T-cell (primary cell): ENCODE measurements around the gene MAN2B2. TPM values are rescaled to one million over a fixed set of nuclear protein-coding genes. Genes with fewer than 3 reads are reported as not detected.

Experiments
- ATAC-seq, 4 experiments: fragments of 200-7000 bp in 3 of 4; fragments of 150-1000 bp in 1 of 4; cut with Tn5 transposase; replicated peaks in 1 of 4; 1 replicate in 3 of 4; 2 replicates in 1 of 4; pipeline ENCODE4 v1.10.0; 2021; ENCODE audit warnings: moderate library complexity in 3 of 4, mild to moderate bottlenecking in 2 of 4, moderate number of reproducible peaks in 1 of 4
- CTCF ChIA-PET, 2 donors: fragments of 300-600 bp; sonication (Branson Sonifier 250); formaldehyde crosslinking; loops; one replicate each; lab custom pipeline; 2022; ENCODE audit warnings: antibody characterized with exemption in 2 of 2; lab: Charles Lee
- POLR2A ChIA-PET, 2 donors: fragments of 300-600 bp; sonication (Branson Sonifier 250); formaldehyde crosslinking; loops; one replicate each; lab custom pipeline; 2022; ENCODE audit warnings: antibody characterized with exemption in 2 of 2; lab: Charles Lee
- DNase-seq, 35 experiments: peaks; one replicate each; pipeline versions ENCODE4 v3.0.0 to v3.0.0-alpha.2; 2013 to 2023
- H3K27ac ChIP-seq: one replicate; pipeline ENCODE4 v1.5.1; 2013; ENCODE audit warnings: low read length
- H3K27me3 ChIP-seq, 2 experiments: replicated peaks in 1 of 2; 1 replicate in 1 of 2; 2 replicates in 1 of 2; pipeline versions ENCODE4 v1.6.1 to v1.7.0; 2013; ENCODE audit warnings: low read length in 1 of 2, mixed read lengths in 1 of 2; ENCODE audit not compliant: control insufficient read depth in 2 of 2, insufficient read depth in 2 of 2; ENCODE audit errors: extremely low read depth in 1 of 2
- H3K36me3 ChIP-seq, 2 donors: 1 replicate in 1 of 2; 2 replicates in 1 of 2; pipeline versions ENCODE4 v1.6.1 to v1.7.0; 2013; ENCODE audit warnings: low read length in 1 of 2; ENCODE audit not compliant: control insufficient read depth in 2 of 2, insufficient read depth in 1 of 2; ENCODE audit errors: extremely low read depth in 1 of 2
- H3K4me1 ChIP-seq, 2 experiments: 1 replicate in 1 of 2; 2 replicates in 1 of 2; pipeline versions ENCODE4 v1.6.1 to v1.7.0; 2013; ENCODE audit warnings: low read length in 2 of 2, mixed read lengths in 1 of 2; ENCODE audit not compliant: insufficient read depth in 2 of 2, control insufficient read depth in 1 of 2; ENCODE audit errors: extremely low read depth in 1 of 2
- H3K4me3 ChIP-seq, 2 donors: 1 replicate in 1 of 2; 2 replicates in 1 of 2; pipeline versions ENCODE4 v1.5.1 to v1.7.0; 2013; ENCODE audit warnings: mild to moderate bottlenecking in 2 of 2, low read length in 1 of 2, moderate library complexity in 1 of 2; ENCODE audit not compliant: control insufficient read depth in 1 of 2; ENCODE audit errors: extremely low read depth in 1 of 2
- H3K9me3 ChIP-seq: 2 replicates; pipeline ENCODE4 v1.7.0; 2013
- H3K27ac Mint-ChIP-seq, 2 donors: one replicate each; pipeline ENCODE4 v1.8.0; 2020 to 2021; ENCODE audit warnings: mild to moderate bottlenecking in 2 of 2, mixed read lengths in 2 of 2
- H3K27me3 Mint-ChIP-seq, 2 donors: one replicate each; pipeline ENCODE4 v1.8.0; 2021 to 2022; ENCODE audit warnings: mixed read lengths in 2 of 2
- H3K36me3 Mint-ChIP-seq: one replicate; pipeline ENCODE4 v1.8.0; 2021; ENCODE audit warnings: mixed read lengths
- H3K4me1 Mint-ChIP-seq, 3 donors: one replicate each; pipeline ENCODE4 v1.8.0; 2020 to 2022; ENCODE audit warnings: mixed read lengths in 3 of 3, mild to moderate bottlenecking in 1 of 3
- H3K4me3 Mint-ChIP-seq, 3 donors: one replicate each; pipeline ENCODE4 v1.8.0; 2020 to 2022; ENCODE audit warnings: mild to moderate bottlenecking in 3 of 3, mixed read lengths in 3 of 3, moderate library complexity in 3 of 3
- H3K9me3 Mint-ChIP-seq, 3 donors: one replicate each; pipeline ENCODE4 v1.8.0; 2020 to 2022; ENCODE audit warnings: mixed read lengths in 3 of 3
- WGBS: methylation state at CpG from one replicate; pipeline ENCODE4 v1.1.5; 2013; ENCODE audit warnings: missing lambda C conversion rate; ENCODE audit not compliant: insufficient coverage; 5-methylcytosine and 5-hydroxymethylcytosine counted together
- total RNA-seq, 35 experiments: library from RNA in 6 of 35; stranded (reverse) in 6 of 35; fragments of 120-200 nt in 1 of 35; gene quantifications; one replicate each; pipeline versions ENCODE4 v1.2.1 to v1.2.4 and lab custom pipeline; 2013 to 2026

Gene MAN2B2
- total RNA-seq, 5 donors from 2014 or later (not counting 1 experiment from before 2014, with no cell fraction given): 27.4 to 54.1 (median 45.8) TPM

DNA sequence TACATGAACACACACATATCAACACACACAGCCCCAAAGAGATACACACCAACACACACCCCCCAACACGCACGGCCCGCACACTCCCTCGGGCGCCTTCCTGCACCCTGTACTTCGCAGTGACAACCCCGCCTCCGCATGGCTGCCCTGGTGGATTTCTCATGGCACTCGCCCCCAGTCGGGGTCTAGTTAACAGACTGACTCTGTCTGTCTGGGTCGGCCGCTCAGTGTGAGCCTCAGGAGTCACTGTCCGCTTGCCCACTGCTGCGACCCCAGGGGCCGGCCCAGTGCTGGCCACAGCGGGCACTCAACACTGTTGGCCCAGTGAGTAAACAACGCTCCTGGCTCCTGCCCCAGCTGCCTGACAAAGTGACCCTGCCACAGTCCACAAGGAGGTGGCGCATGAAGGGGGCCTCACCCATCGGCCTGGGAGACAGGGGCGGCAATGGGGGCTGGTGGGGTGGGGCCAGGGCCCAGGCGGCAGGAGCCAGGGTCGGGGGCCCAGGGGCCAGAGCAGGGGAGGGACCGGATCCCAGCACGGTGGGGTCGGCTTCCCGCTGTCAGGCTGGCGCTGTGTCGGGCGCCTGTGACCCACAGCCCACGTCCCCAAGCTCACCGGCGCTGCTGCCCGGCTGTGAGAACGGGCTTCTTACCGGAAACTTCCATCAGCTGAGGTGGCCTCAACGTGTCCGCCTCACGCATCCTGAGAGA lies 40.2 kb upstream of the MAN2B2 start:
- H3K4me3 Mint-ChIP-seq: no peak overlapping the region
- ChIA-PET POLR2A (no interaction called here), CTCF (no interaction called here)
- H3K9me3 ChIP-seq: no peaks in the 10 kb centered on the region
- peaks cover 0 to 39% of the 10 kb centered on the region in 2 experiments for H3K27me3 ChIP-seq
- no peaks in the 10 kb centered on the region for H3K36me3 Mint-ChIP-seq
- H3K9me3 Mint-ChIP-seq: no peaks in the 10 kb centered on the region
- no peak for ATAC-seq
- no peak overlapping the region for H3K4me3 ChIP-seq
- DNase-seq: no peak
- H3K27me3 Mint-ChIP-seq: peaks cover 22 to 30% of the 10 kb centered on the region in 2 donors
- no peak overlapping the region for H3K27ac Mint-ChIP-seq
- H3K4me1 ChIP-seq: no peaks in the 10 kb centered on the region
- no peaks in the 10 kb centered on the region for H3K36me3 ChIP-seq
- H3K27ac ChIP-seq: no peak overlapping the region
- 91% methylated on average over 36 of the region's 38 CpGs for WGBS
- no peaks in the 10 kb centered on the region for H3K4me1 Mint-ChIP-seq

DNA sequence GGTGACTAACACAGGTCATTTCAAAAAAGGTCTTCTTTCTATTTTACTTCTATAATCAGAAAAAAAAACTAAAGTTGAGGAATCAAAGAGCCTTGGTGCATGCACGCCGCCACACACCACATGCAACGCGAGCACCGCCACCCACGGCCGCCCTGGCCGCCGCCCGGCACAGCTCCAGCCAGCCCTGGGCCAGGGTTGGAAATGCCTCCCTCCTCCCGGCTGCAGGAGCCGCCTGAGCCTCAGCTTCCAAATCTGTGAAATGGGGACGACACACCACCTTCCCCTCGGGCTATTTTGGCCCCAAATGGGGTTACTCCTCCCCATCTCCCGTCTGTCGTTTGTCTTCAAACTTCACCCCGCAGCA lies 39.7 kb upstream of the MAN2B2 start:
- Histone ChIP-seq H3K36me3 (no peaks in the 10 kb centered on the region), H3K27ac (no peak overlapping the region), H3K9me3 (no peaks in the 10 kb centered on the region), H3K27me3 (peaks cover 0 to 35% of the 10 kb centered on the region in 2 experiments), H3K4me1 (no peaks in the 10 kb centered on the region), H3K4me3 (no peak overlapping the region)
- ChIA-PET POLR2A (no interaction called here), CTCF (no interaction called here)
- H3K9me3 Mint-ChIP-seq: peaks cover 2 to 3% (median 2%) of the 10 kb centered on the region in 3 donors
- no peak overlapping the region for H3K4me3 Mint-ChIP-seq
- no peak for ATAC-seq
- no peak overlapping the region for H3K27ac Mint-ChIP-seq
- no peaks in the 10 kb centered on the region for H3K4me1 Mint-ChIP-seq
- H3K27me3 Mint-ChIP-seq: peaks cover 24 to 32% of the 10 kb centered on the region in 2 donors
- no peak for DNase-seq
- no peaks in the 10 kb centered on the region for H3K36me3 Mint-ChIP-seq
- 90% methylated on average over 16 of the region's 17 CpGs for WGBS

DNA sequence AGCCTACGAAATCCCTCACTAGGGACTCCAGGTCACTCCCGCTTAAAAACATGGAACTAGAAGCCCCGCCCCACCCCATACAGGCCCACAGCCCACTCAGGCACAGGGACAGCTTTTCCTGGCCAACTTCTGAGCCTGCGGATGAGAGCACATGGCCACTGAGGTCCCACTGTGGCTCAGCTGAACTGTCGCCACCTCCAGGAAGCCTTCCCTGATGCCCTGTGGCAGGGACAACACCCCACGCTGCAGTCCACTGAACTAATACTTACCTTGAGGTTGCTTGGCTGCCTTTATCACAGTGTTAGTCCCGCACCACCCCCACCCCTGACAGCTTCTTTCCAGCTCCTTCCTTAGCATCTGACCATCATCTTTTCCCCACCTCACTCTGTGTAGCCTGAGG lies 39.3 kb upstream of the MAN2B2 start:
- Histone ChIP-seq H3K4me1 (no peaks in the 10 kb centered on the region), H3K27ac (no peak overlapping the region), H3K36me3 (no peaks in the 10 kb centered on the region), H3K9me3 (no peaks in the 10 kb centered on the region), H3K27me3 (peaks cover 0 to 31% of the 10 kb centered on the region in 2 experiments), H3K4me3 (no peak overlapping the region)
- Mint-ChIP-seq H3K4me1 (no peaks in the 10 kb centered on the region), H3K36me3 (no peaks in the 10 kb centered on the region), H3K9me3 (peaks cover 4 to 6% (median 5%) of the 10 kb centered on the region in 3 donors), H3K4me3 (no peak overlapping the region), H3K27me3 (peaks cover 22 to 32% of the 10 kb centered on the region in 2 donors), H3K27ac (no peak overlapping the region)
- ATAC-seq: no peak
- 94% methylated on average over 6 of the region's 7 CpGs for WGBS
- ChIA-PET POLR2A (no interaction called here), CTCF (no interaction called here)
- no peak for DNase-seq

DNA sequence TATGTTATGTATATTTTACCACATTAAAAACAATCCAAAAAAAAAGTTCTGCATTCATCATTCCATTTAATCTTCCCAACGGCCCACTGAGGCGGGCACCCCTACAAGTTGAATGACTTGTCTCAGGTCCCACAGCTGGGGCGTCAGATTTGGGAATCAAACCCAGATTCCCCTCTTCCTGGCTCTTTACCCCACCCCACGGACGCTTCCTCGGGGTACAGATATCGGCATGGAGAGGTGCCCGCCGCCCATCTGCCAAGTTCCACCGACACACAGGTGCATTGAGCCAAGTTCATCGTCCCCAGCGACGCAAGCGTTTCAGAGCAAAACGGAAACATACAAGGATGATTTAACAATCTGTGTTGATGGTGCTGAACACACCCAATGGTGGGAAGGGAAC lies 36.9 kb upstream of the MAN2B2 start:
- Histone ChIP-seq H3K27me3 (peaks cover 0 to 26% of the 10 kb centered on the region in 2 experiments), H3K9me3 (no peaks in the 10 kb centered on the region), H3K4me1 (no peaks in the 10 kb centered on the region), H3K4me3 (no peak overlapping the region), H3K36me3 (no peaks in the 10 kb centered on the region), H3K27ac (no peak overlapping the region)
- no peaks in the 10 kb centered on the region for H3K4me1 Mint-ChIP-seq
- WGBS: 90% methylated on average over 7 of the region's 15 CpGs
- H3K4me3 Mint-ChIP-seq: no peak overlapping the region
- POLR2A ChIA-PET: no interaction called here
- peaks cover 22 to 30% of the 10 kb centered on the region in 2 donors for H3K27me3 Mint-ChIP-seq
- peaks cover 4 to 6% (median 5%) of the 10 kb centered on the region in 3 donors for H3K9me3 Mint-ChIP-seq
- DNase-seq (no peak), ATAC-seq (no peak)
- no peaks in the 10 kb centered on the region for H3K36me3 Mint-ChIP-seq
- no peak overlapping the region for H3K27ac Mint-ChIP-seq
- CTCF ChIA-PET: no interaction called here

DNA sequence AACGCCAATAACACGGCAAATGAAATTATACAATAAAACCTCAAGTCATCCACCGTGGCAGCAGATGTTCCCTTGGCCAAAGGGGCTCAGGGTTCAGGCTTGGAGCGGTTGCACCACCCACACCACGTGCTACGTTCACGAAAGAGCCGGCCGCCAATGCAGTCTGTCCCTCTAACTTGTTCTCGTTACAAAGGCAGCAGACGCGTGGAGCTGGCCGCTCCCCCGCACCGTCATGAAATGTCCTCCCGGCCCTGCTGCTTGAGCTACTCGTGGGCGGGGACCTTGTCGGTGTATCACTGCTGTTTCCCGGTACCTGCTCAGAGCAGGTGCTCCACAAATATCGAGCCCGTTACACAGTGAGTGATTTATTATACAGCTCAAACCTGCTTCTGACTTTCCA lies 36.4 kb upstream of the MAN2B2 start:
- Mint-ChIP-seq H3K4me3 (no peak overlapping the region), H3K4me1 (no peaks in the 10 kb centered on the region), H3K27me3 (peaks cover 22 to 32% of the 10 kb centered on the region in 2 donors), H3K36me3 (no peaks in the 10 kb centered on the region), H3K27ac (no peak overlapping the region), H3K9me3 (peaks cover 4 to 6% (median 5%) of the 10 kb centered on the region in 3 donors)
- Histone ChIP-seq H3K4me3 (no peak overlapping the region), H3K9me3 (no peaks in the 10 kb centered on the region), H3K4me1 (no peaks in the 10 kb centered on the region), H3K36me3 (no peaks in the 10 kb centered on the region), H3K27ac (no peak overlapping the region), H3K27me3 (peaks cover 0 to 30% of the 10 kb centered on the region in 2 experiments)
- DNase-seq: no peak
- ATAC-seq: no peak
- ChIA-PET CTCF (no interaction called here), POLR2A (no interaction called here)
- 57% methylated on average over 16 of the region's 22 CpGs for WGBS

DNA sequence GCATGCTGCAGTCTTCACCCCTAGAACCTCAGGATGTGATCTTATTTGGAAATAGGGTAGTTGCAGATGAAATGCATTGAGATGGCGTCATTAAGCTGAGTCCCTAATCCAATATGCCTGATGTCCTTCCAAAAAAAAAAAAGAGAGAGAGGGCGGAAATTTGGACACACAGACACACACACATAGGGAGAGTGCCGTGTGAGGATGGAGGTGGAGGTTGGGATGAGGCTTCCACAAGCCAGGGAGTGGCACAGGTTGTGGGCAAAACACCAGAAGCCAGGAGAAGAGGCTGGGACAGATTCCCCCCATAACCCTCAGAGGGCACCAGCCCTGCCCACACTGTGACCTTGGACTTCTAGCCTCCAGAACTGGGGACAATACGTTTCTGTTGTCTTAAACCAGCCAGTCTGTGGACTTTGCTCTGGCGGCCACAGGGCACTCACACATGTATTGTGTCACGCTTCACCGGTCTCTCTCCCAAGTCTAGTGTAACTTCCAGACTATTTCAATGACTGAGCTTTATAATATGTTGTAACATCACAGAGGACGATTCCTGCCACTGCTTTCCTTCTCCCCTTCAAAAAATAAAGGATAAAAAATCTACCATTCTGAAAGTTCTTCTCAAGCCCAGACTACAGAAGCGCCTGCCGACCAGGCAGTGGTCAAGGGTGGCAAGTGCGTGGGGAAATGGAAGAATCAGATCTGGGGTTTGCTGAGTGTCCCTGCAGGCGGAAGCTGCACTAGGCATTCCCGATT lies 35.8 kb upstream of the MAN2B2 start:
- peaks cover 4 to 6% (median 5%) of the 10 kb centered on the region in 3 donors for H3K9me3 Mint-ChIP-seq
- H3K9me3 ChIP-seq: no peaks in the 10 kb centered on the region
- H3K27ac ChIP-seq: no peak overlapping the region
- H3K4me1 Mint-ChIP-seq: no peaks in the 10 kb centered on the region
- 71% methylated on average over 2 of the region's 13 CpGs for WGBS
- CTCF ChIA-PET: no interaction called here
- no peaks in the 10 kb centered on the region for H3K36me3 ChIP-seq
- H3K27ac Mint-ChIP-seq: no peak overlapping the region
- no peaks in the 10 kb centered on the region for H3K4me1 ChIP-seq
- H3K36me3 Mint-ChIP-seq: no peaks in the 10 kb centered on the region
- H3K27me3 ChIP-seq: peaks cover 0 to 35% of the 10 kb centered on the region in 2 experiments
- no peak overlapping the region for H3K4me3 Mint-ChIP-seq
- ATAC-seq: no peak
- no peak overlapping the region for H3K4me3 ChIP-seq
- POLR2A ChIA-PET: no interaction called here
- peaks cover 22 to 37% of the 10 kb centered on the region in 2 donors for H3K27me3 Mint-ChIP-seq
- DNase-seq: no peak
